Cerebellar nuclear complex (tissue), 1 donor: Measurements from ENCODE around the gene PLET1.

Experiments
- DNase-seq, 2 experiments: peaks; one replicate each; lab custom pipeline; 2025; lab: John Stamatoyannopoulos, UW

The PLET1 gene

GRCh38 chr11:112241486-112241885 lies 19.2 kb downstream of the PLET1 start:
- no peak for DNase-seq

- DNase-seq, result no peak
Measured at GRCh38 chr11:112238041-112238440, 22.6 kb downstream of the PLET1 start.

- no peak for DNase-seq
Measured at GRCh38 chr11:112237451-112237850, 23.2 kb downstream of the PLET1 start.

- no peak for DNase-seq
Measured at GRCh38 chr11:112235750-112236390, 24.8 kb downstream of the PLET1 start.

- DNase-seq, result no peak
Measured at GRCh38 chr11:112231952-112232351, 28.7 kb downstream of the PLET1 start.

- DNase-seq, result no peak
Measured at GRCh38 chr11:112229746-112230433, 30.8 kb downstream of the PLET1 start.

GRCh38 chr11:112229159-112229558 lies 31.5 kb downstream of the PLET1 start:
- no peak for DNase-seq

GRCh38 chr11:112228706-112229105 lies 32.0 kb downstream of the PLET1 start:
- DNase-seq, result no peak

- DNase-seq, result no peak
Measured at GRCh38 chr11:112227471-112227870, 33.2 kb downstream of the PLET1 start.

- DNase-seq, result no peak
Measured at GRCh38 chr11:112226831-112227401, 33.7 kb downstream of the PLET1 start.

GRCh38 chr11:112226062-112226830 lies 34.4 kb downstream of the PLET1 start, which contains the start of gene PTS:
Gene PTS, plus strand, starts transcription at chr11:112226428. Its CDS starts 16 bp downstream, at chr11:112226444.
- peak; percentile 52 to 72 for DNase-seq

- DNase-seq, result no peak
Measured at GRCh38 chr11:112225753-112226061, 35.0 kb downstream of the PLET1 start.

GRCh38 chr11:112223754-112224532 lies 36.7 kb downstream of the PLET1 start:
- no peak for DNase-seq

GRCh38 chr11:112223121-112223520 lies 37.5 kb downstream of the PLET1 start:
- DNase-seq, result no peak

GRCh38 chr11:112222303-112222702 lies 38.4 kb downstream of the PLET1 start:
- no peak for DNase-seq

- no peak for DNase-seq
Measured at GRCh38 chr11:112221274-112221835, 39.3 kb downstream of the PLET1 start.

GRCh38 chr11:112219476-112220232 lies 41.0 kb downstream of the PLET1 start:
- DNase-seq, result peak in 1 of 2 experiments; percentile 39

- DNase-seq, result no peak
Measured at GRCh38 chr11:112216561-112217105, 44.0 kb downstream of the PLET1 start.

- DNase-seq, result no peak
Measured at GRCh38 chr11:112215621-112216020, 45.0 kb downstream of the PLET1 start.

GRCh38 chr11:112213753-112214152 lies 46.9 kb downstream of the PLET1 start:
- DNase-seq, result no peak
